Measurements from ENCODE around the gene ATRNL1.

GRCh38 chr10:115696747-115697146 is 603.6 kb downstream of the ATRNL1 start:
- no peak for TF ChIP-seq CTCF (conservative IDR thresholded peaks at IDR 0.05; ENCODE audit: low read depth in 2 of 2)
- no peak for TF ChIP-seq REST (IDR thresholded peaks at IDR 0.05; ENCODE audit: unreplicated experiment)
- no peak for TF ChIP-seq CREB1 (CRISPR knock-in tag; IDR thresholded peaks at IDR 0.05; ENCODE audit: low read depth)
- TF ChIP-seq EZH2 (IDR thresholded peaks at IDR 0.05; ENCODE audit: low read depth, unreplicated experiment) = no peak
- TF ChIP-seq POLR2AphosphoS5 (IDR thresholded peaks at IDR 0.05; ENCODE audit: low read depth) = no peak
- no peak for TF ChIP-seq ZNF331 (CRISPR knock-in tag; IDR thresholded peaks at IDR 0.05; ENCODE audit: low read depth)
- TF ChIP-seq EZH2phosphoT487 (IDR thresholded peaks at IDR 0.05; ENCODE audit: unreplicated experiment) = no peak
- TF ChIP-seq JUNB (IDR thresholded peaks at IDR 0.05; ENCODE audit: unreplicated experiment) = no peak

Measured in GM23338 (cell line).